Measurements from ENCODE around the gene GDF9. TPM values are rescaled to one million over a fixed set of nuclear protein-coding genes. Genes with fewer than 3 reads are reported as not detected.

Gene GDF9
- total and polyA plus RNA-seq, 4 donors, result 0.69 to 2.0 (median 1.0) TPM

DNA sequence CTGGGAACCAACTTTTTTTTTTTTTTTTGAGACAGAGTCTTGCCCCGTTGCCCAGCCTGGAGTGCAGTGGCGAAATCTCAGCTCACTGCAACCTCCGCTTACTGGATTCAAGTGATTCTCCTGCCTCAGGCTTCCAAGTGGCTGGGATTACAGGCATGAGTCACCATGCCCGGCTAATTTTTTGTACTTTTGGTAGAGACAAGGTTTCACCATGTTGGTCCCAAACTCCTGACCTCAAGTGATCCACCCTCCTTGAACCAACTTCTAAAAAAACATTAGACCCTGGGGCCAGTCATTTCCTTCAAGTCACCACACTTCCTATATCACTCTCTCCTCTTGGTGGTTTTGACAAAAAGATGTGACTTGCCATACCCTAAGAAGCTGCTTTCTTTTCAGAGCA, 25.0 kb downstream of the GDF9 start:
- DNase-seq (ENCODE audit: low read depth in 4 of 6, low spot score in 6 of 6), result no peak
- no peaks in the 10 kb centered on the region for H3K27me3 ChIP-seq (ENCODE audit: control insufficient read depth, insufficient read depth, low read length)
- WGBS (ENCODE audit: insufficient coverage), result 100% methylated on average over 2 of the region's 4 CpGs
- no peaks in the 10 kb centered on the region for H3K36me3 ChIP-seq (ENCODE audit: control insufficient read depth, insufficient read depth, low read length)
- peaks cover 10% of the 10 kb centered on the region for H3K4me1 ChIP-seq (ENCODE audit: control insufficient read depth, insufficient read depth, low read length)
- no peaks in the 10 kb centered on the region for H3K9me3 ChIP-seq (ENCODE audit: control insufficient read depth, insufficient read depth, low read length)
- no peak overlapping the region for H3K4me3 ChIP-seq (ENCODE audit: low read depth, low read length)
- H3K27ac ChIP-seq (ENCODE audit: low read depth, low read length), result no peak overlapping the region

DNA sequence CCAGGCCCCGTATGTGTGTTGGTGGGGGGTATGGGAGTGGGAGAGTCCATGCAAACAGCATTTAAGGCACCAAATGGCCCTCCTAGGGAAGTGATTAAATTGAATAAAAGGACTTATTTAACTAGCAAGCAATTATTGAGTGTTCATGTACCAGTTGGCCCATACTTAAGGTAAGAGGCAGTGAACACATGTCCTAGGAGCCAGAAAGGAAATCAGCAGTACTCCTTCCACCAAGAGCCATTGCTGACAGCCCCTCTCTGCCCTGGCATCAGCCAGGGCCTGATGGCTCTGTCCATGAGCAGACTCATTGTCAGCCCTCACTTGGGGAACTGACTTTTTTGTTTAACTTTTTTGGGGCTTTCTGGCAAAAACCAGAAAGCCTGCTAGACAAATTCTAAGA, 25.4 kb downstream of the GDF9 start:
- H3K27me3 ChIP-seq (ENCODE audit: control insufficient read depth, insufficient read depth, low read length), result no peaks in the 10 kb centered on the region
- DNase-seq (ENCODE audit: low read depth in 4 of 6, low spot score in 6 of 6), result no peak
- WGBS (ENCODE audit: insufficient coverage), result 40% methylated on average over 1 of the region's 1 CpG
- no peaks in the 10 kb centered on the region for H3K36me3 ChIP-seq (ENCODE audit: control insufficient read depth, insufficient read depth, low read length)
- peaks cover 10% of the 10 kb centered on the region for H3K4me1 ChIP-seq (ENCODE audit: control insufficient read depth, insufficient read depth, low read length)
- H3K27ac ChIP-seq (ENCODE audit: low read depth, low read length), result no peak overlapping the region
- H3K9me3 ChIP-seq (ENCODE audit: control insufficient read depth, insufficient read depth, low read length), result no peaks in the 10 kb centered on the region
- H3K4me3 ChIP-seq (ENCODE audit: low read depth, low read length), result no peak overlapping the region

- H3K27me3 ChIP-seq (ENCODE audit: control insufficient read depth, insufficient read depth, low read length), result no peaks in the 10 kb centered on the region
- no peak overlapping the region for H3K4me3 ChIP-seq (ENCODE audit: low read depth, low read length)
- peaks cover 10% of the 10 kb centered on the region for H3K4me1 ChIP-seq (ENCODE audit: control insufficient read depth, insufficient read depth, low read length)
- H3K27ac ChIP-seq (ENCODE audit: low read depth, low read length), result peak overlapping the region; percentile 19
- no peaks in the 10 kb centered on the region for H3K36me3 ChIP-seq (ENCODE audit: control insufficient read depth, insufficient read depth, low read length)
- H3K9me3 ChIP-seq (ENCODE audit: control insufficient read depth, insufficient read depth, low read length), result no peaks in the 10 kb centered on the region
- 83% methylated on average over 3 of the region's 3 CpGs for WGBS (ENCODE audit: insufficient coverage)
- DNase-seq (ENCODE audit: low read depth in 4 of 6, low spot score in 6 of 6), result no peak
Measured at GRCh38 chr5:132840313-132840712, 26.0 kb downstream of the GDF9 start.

DNA sequence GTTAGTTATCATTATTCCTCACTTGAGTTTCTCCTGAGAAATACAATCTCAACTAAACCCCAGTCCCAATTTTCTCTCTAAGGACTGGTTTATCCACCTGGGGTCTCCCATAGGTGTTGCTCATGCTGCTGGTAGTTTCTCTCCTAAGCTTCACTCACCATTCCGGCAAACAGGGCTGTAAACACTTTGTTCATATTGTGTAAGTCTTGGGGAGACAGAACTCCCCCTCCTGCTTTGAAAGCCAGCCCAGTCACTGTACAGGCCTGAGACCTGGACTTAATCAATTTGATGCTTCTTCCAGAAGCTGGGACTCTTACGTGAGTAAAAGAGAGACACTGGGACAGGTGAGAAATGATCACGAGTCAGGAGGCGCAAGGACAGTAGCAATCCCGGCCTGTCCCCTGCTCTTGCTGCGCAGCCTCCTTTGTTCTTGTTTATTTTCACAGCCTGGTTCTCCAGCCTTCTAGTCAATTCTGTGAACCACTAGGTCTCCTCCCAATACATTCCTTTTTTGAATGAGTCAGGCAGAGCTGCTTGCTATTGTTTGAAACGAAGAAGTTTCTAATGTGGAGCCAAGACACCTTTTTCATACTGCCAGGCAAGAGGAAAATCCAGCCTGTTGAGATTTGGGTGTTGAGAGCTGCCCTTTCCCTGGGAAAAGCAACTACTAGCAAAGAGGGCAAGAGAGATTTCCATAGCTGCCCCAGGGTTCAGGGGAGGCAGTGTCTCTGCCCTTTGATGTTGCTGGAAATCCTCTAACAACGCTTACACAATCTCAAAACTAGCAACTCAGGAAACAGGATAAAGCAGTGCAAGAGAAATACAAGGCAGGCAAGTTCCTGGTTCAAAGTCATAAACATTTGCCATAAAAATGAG, 26.6 kb downstream of the GDF9 start:
- no peaks in the 10 kb centered on the region for H3K27me3 ChIP-seq (ENCODE audit: control insufficient read depth, insufficient read depth, low read length)
- DNase-seq (ENCODE audit: low read depth in 4 of 6, low spot score in 6 of 6), result no peak
- no peak overlapping the region for H3K4me3 ChIP-seq (ENCODE audit: low read depth, low read length)
- H3K27ac ChIP-seq (ENCODE audit: low read depth, low read length), result peak overlapping the region; percentile 63
- 69% methylated on average over 5 of the region's 8 CpGs for WGBS (ENCODE audit: insufficient coverage)
- peaks cover 10% of the 10 kb centered on the region for H3K4me1 ChIP-seq (ENCODE audit: control insufficient read depth, insufficient read depth, low read length)
- H3K36me3 ChIP-seq (ENCODE audit: control insufficient read depth, insufficient read depth, low read length), result no peaks in the 10 kb centered on the region
- H3K9me3 ChIP-seq (ENCODE audit: control insufficient read depth, insufficient read depth, low read length), result no peaks in the 10 kb centered on the region

DNA sequence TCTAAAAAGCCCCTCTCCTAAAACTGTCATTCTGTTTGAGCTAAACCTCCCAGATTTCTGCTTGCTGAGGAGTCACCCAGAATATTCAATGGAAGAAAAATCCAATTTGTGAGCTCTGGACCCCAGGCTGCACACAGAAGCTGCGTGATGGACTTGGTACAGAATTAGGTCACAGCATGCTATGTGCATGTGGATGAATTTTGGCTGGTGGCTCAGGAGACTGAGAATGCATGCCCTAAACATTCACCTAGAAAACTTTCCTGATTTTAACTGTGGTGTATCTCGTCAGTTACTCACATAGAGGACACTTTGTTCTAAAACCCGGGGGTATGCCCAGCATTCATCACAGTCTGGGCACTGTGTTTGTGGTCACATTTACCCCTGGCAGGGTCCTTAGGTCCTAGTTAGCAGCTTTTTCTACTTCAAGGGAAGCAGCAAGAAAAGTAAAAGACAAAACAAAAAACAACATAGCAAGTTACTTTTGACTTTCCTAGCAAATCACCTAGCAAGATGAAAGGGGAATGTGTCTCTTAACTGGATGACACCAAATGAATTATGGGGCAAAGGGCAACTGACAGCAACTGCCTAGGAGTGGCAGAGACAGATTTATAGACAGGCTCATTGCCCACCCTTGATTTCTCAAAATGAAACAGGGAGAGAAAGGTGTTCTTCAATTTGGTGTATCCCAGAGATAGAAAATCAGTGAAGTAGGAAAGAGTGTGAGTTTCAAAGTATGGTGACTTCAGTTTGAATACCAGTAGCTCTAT, 27.6 kb downstream of the GDF9 start:
- 38% methylated on average over 2 of the region's 3 CpGs for WGBS (ENCODE audit: insufficient coverage)
- no peak overlapping the region for H3K4me3 ChIP-seq (ENCODE audit: low read depth, low read length)
- H3K27ac ChIP-seq (ENCODE audit: low read depth, low read length), result peak overlapping the region; percentile 63

GRCh38 chr5:132837868-132838267, 28.4 kb downstream of the GDF9 start:
- peak overlapping the region; percentile 27 for H3K27ac ChIP-seq (ENCODE audit: low read depth, low read length)
- WGBS (ENCODE audit: insufficient coverage), result 76% methylated on average over 2 of the region's 2 CpGs
- no peaks in the 10 kb centered on the region for H3K9me3 ChIP-seq (ENCODE audit: control insufficient read depth, insufficient read depth, low read length)
- H3K4me3 ChIP-seq (ENCODE audit: low read depth, low read length), result no peak overlapping the region
- DNase-seq (ENCODE audit: low read depth in 4 of 6, low spot score in 6 of 6), result no peak
- H3K4me1 ChIP-seq (ENCODE audit: control insufficient read depth, insufficient read depth, low read length), result peaks cover 10% of the 10 kb centered on the region
- H3K27me3 ChIP-seq (ENCODE audit: control insufficient read depth, insufficient read depth, low read length), result no peaks in the 10 kb centered on the region
- H3K36me3 ChIP-seq (ENCODE audit: control insufficient read depth, insufficient read depth, low read length), result no peaks in the 10 kb centered on the region

More for the DNA sequence above, 27.6 kb downstream of the GDF9 start:
- peaks cover 10% of the 10 kb centered on the region for H3K4me1 ChIP-seq (ENCODE audit: control insufficient read depth, insufficient read depth, low read length)
- no peaks in the 10 kb centered on the region for H3K9me3 ChIP-seq (ENCODE audit: control insufficient read depth, insufficient read depth, low read length)
- H3K36me3 ChIP-seq (ENCODE audit: control insufficient read depth, insufficient read depth, low read length), result no peaks in the 10 kb centered on the region
- H3K27me3 ChIP-seq (ENCODE audit: control insufficient read depth, insufficient read depth, low read length), result no peaks in the 10 kb centered on the region
- no peak for DNase-seq (ENCODE audit: low read depth in 4 of 6, low spot score in 6 of 6)

GRCh38 chr5:132836852-132837251, 29.4 kb downstream of the GDF9 start:
- Histone ChIP-seq H3K27ac (ENCODE audit: low read depth, low read length) (no peak overlapping the region), H3K27me3 (ENCODE audit: control insufficient read depth, insufficient read depth, low read length) (no peaks in the 10 kb centered on the region), H3K9me3 (ENCODE audit: control insufficient read depth, insufficient read depth, low read length) (no peaks in the 10 kb centered on the region), H3K4me3 (ENCODE audit: low read depth, low read length) (no peak overlapping the region), H3K36me3 (ENCODE audit: control insufficient read depth, insufficient read depth, low read length) (no peaks in the 10 kb centered on the region), H3K4me1 (ENCODE audit: control insufficient read depth, insufficient read depth, low read length) (peaks cover 10% of the 10 kb centered on the region)
- no peak for DNase-seq (ENCODE audit: low read depth in 4 of 6, low spot score in 6 of 6)
- WGBS (ENCODE audit: insufficient coverage), result 100% methylated on average over 1 of the region's 1 CpG

DNA sequence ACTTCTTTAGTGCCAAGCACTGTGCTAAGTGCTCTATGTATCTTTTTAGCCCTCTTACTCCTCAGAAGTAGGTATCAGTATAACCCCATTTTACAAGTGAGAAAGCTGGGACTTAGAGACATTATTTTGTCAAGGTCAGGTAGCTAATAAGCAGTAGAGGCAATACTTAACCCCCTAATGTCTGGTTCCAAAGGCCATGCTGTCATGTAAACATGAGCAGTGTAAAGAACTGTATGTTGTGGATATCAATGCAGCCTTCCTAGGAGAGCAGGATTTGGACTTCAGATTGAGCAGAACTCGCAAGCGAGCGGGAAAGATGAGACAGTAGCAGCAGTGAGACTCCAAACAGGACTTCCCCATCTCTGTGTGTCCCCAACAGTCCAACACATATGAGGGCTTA, 32.2 kb downstream of the GDF9 start:
- Histone ChIP-seq H3K4me3 (ENCODE audit: low read depth, low read length) (no peak overlapping the region), H3K36me3 (ENCODE audit: control insufficient read depth, insufficient read depth, low read length) (no peaks in the 10 kb centered on the region), H3K4me1 (ENCODE audit: control insufficient read depth, insufficient read depth, low read length) (peaks cover 28% of the 10 kb centered on the region), H3K27ac (ENCODE audit: low read depth, low read length) (no peak overlapping the region), H3K9me3 (ENCODE audit: control insufficient read depth, insufficient read depth, low read length) (no peaks in the 10 kb centered on the region), H3K27me3 (ENCODE audit: control insufficient read depth, insufficient read depth, low read length) (peaks cover 20% of the 10 kb centered on the region)
- DNase-seq (ENCODE audit: low read depth in 4 of 6, low spot score in 6 of 6), result no peak
- WGBS (ENCODE audit: insufficient coverage), result 100% methylated on average over 2 of the region's 3 CpGs

DNA sequence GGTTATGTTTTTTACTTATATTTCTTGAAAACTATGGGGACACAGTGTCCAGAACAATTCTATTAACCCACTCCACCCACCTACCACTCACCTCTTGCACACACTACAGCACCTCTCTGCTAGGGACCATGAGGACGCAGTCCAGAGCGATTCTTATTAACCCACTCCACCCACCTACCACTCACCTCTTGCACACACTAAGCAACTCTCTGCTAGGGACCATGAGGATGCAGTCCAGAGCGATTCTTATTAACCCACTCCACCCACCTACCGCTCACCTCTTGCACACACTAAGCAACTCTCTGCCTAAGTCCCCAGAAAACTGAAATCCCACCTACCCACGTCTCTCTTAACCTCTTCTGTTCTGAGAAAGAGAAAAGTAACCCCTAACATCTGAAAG, 33.7 kb downstream of the GDF9 start:
- 94% methylated on average over 5 of the region's 5 CpGs for WGBS (ENCODE audit: insufficient coverage)
- DNase-seq (ENCODE audit: low read depth in 4 of 6, low spot score in 6 of 6), result no peak
- Histone ChIP-seq H3K27ac (ENCODE audit: low read depth, low read length) (no peak overlapping the region), H3K9me3 (ENCODE audit: control insufficient read depth, insufficient read depth, low read length) (no peaks in the 10 kb centered on the region), H3K27me3 (ENCODE audit: control insufficient read depth, insufficient read depth, low read length) (peaks cover 35% of the 10 kb centered on the region), H3K4me1 (ENCODE audit: control insufficient read depth, insufficient read depth, low read length) (peaks cover 22% of the 10 kb centered on the region), H3K4me3 (ENCODE audit: low read depth, low read length) (no peak overlapping the region), H3K36me3 (ENCODE audit: control insufficient read depth, insufficient read depth, low read length) (peaks cover 3% of the 10 kb centered on the region)

Measured in spinal cord (tissue), 10 donors.